ENCODE results near the gene SPOCD1.

The SPOCD1 gene

DNA sequence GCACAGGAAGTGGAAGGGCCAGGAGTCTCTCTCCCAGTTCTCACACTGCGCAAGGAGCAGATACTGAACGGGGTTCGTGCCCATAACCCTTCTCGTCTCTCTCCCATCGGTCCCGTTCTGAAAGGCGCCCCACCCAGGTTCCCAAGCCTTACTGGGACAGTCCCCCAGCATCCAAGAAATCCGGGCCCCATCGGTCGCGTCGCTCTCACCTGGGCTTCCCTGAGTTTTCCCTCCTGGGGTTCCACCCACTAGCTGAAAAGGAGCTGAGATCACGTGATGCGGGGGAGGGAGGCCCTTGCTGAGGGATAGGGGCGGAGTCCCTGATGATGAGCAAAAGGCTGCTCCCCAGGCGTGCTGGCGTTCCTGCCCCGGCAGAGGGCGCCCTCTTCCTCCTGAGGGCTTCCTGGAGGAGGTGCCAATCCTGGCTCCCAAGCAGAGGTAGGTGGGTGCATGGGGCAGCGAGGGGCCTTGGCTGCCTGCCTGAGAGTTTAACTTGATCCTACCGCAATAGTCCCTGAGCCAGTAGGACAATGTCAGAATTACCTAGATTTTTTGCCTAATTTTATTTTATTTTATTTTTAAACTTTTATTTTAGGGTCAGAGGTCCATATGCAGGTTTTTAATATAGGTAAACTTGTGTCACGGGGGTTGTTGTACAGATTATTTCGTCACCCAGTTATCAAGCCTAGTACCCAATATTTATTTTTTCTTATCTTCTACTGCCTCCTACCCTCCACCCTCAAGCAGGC is at the start of gene SPOCD1:
Gene SPOCD1, minus strand, starts transcription at position 271 of the 749 bp plus-strand sequence. CDS start 689 bp downstream, outside the sequence.
- no peak for DNase-seq (ENCODE audit: low read depth)

GRCh38 chr1:31862071-31862470 is 46.2 kb upstream of the SPOCD1 start:
- no peak for DNase-seq (ENCODE audit: low read depth)

GRCh38 chr1:31861346-31861745 is 45.5 kb upstream of the SPOCD1 start:
- DNase-seq (ENCODE audit: low read depth): no peak

DNA sequence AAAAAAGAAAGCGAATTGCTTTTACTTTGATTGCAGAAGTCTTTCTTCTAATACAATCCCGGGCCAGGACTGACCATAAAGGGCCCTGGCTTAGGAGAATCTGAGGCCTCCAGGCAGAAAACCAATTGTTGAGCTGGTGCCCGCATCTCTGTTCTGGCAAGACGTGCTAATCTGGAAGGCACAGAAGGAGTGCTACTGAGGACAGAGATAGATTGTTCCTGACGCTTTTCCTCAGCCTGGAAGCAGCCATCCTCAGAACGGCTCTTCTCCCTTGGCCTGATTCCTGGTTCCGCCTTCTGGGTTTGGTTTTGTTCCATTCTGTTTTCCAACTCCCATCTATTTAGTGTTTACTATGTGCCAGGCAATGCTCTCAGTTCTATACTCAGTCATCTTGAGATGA is 44.8 kb upstream of the SPOCD1 start:
- no peak for DNase-seq (ENCODE audit: low read depth)

DNA sequence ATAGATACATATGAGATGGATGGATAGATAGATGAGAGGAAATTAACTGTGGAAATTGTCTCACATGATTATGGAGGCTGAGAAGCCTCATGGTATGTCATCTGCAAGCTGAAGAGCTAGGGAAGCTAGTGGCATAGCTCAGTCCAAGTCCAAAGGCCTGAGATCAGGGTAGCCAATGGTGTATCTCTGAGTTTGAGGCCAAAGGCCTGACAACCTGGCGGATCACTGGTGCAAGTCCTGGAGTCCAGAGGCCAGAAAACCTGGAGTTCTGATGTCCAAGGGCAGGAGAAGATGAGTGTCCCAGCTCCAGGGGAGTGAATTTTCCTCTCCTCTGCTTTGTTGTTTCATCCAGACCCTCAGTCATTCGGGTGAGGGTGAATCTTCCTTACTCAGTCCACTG is 43.9 kb upstream of the SPOCD1 start:
- no peak for DNase-seq (ENCODE audit: low read depth)

DNA sequence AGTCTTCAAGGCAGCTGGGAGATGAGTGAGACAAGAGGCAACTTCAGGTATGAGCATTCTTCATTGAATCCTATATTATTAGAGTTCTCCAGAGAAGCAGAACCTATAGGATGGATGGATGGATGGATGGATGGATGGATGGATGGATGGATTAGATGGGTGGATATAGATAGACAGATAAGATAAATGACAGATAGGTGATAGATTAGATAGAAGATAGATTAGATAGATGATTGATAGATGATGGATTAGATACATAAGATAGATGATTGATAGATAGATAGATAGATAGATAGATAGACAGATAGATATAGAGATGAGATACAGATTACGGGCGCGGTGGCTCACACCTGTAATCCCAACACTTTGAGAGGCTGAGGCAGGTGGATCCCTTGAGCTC is 43.2 kb upstream of the SPOCD1 start:
- no peak for DNase-seq (ENCODE audit: low read depth)

DNA sequence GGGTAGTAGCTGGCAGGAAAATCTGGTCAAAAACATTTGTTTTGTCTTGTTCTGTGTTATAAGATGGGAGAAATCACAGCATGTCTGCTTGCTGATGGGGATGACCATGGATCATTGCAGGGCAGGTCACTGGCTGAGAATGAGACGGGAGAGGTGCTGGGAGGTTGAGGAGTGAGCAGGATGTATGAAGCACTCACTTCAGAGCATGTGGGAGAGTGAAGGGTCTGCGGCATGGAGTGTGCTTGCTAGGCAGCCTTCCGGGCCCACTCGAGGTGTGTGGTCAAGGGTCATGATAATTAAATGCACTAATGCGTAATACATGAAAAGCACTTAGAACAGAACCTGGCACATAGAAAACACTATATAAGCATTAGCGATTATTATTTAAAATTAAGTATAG is 42.0 kb upstream of the SPOCD1 start:
- no peak for DNase-seq (ENCODE audit: low read depth)

DNA sequence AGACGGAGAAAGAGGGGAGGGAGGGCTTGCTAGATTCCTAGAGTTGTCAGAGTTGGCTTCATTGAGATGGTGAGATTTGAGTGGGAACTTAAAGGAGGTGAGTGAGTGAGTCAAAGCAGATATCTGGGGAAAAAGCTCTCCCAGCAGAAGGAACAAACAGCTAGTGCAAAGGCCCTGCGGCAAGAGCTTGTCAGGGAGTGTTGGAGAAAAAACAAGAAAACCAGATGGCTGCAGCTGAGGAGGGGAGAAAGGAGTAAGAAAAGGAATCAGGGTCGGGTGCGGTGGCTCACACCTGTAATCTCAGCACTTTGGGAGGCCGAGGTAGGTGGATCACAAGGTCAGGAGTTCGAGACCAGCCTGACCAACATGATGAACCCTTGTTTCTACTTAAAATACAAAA is 40.3 kb upstream of the SPOCD1 start:
- no peak for DNase-seq (ENCODE audit: low read depth)

GRCh38 chr1:31855038-31855845 is 39.4 kb upstream of the SPOCD1 start:
- DNase-seq (ENCODE audit: low read depth): peak; percentile 38

DNA sequence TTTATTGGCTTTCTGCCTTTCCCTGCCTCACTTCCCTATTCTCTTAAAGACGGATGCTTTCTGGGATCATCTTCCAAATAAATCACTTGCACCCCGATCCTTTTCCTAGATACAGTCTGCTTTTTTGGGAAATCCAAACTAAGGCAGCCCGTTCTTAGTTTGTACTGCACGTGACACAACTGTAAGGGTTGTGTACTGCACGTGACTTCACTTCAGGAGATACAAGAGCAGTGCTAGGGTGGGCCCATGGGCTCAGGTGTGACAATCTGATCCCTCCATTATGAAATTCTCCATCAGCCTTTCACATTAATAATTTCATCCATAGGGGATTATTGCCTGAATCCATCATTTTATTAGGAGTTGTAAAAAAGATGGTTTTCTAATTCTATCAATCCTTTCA is 33.8 kb upstream of the SPOCD1 start:
- no peak for DNase-seq (ENCODE audit: low read depth)

DNA sequence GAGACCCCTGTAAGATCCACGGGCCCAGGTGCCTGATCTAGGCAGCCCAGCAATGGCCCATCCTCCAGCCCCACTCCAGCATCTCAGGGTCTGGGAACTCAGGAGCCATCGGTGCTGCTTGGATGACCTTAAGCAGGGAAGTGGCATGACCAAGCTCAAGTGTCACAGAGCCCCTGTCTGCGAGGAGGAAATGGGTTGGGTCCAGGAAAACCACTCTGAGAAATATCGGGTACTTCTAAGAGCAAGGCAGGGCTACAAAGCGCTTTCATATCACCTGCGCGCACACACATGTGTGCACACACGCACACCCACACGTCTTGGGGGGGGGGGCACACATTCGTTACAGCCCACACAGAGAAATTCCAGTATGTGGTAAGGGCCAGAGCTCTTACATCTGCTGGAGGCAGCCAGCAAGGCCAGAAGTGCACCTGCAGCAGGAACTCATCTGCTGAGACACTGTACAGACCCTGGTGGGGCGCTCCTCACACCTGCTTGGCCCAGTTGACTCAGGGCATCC is 32.6 kb upstream of the SPOCD1 start:
- DNase-seq (ENCODE audit: low read depth): no peak

DNA sequence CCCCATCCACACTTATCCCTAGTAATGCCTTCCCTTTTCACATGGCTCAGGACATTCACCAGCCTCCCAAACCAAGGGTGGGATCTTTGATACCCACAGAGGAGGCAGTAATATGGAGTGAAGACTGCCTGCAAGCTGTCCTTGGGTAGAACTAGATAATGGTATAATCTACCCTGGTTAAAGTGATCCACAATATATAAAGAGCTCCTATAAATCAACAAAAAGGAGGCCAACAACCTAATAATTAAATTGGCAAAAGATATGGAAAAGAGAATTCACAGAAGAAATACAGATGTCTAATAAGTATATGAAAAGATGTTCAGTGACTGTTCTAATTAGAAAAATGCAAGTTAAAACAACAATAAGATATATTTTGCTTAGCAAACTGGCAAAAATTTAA is 30.7 kb upstream of the SPOCD1 start:
- DNase-seq (ENCODE audit: low read depth): no peak

DNA sequence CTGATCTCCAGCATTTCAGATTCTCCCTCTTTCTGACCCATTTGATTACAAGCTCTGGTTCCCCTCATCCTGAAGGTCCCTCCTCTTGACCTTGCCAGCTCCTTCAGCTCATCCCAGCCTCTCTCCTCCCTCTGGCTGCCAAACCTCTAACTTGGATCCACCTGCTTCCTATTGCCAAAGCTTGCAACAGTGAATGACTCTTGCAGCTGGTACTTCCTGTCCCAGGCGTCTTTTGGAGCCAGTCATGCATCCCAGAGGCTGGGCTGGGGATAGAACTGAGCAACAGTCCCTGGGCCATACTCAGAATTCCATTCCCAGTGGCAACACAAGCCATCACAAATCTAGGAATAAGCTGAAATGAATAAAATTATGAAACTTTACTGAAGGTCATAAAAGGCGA is 27.7 kb upstream of the SPOCD1 start:
- DNase-seq (ENCODE audit: low read depth): peak; percentile 17

GRCh38 chr1:31839662-31840343 is 24.0 kb upstream of the SPOCD1 start:
- no peak for DNase-seq (ENCODE audit: low read depth)

DNA sequence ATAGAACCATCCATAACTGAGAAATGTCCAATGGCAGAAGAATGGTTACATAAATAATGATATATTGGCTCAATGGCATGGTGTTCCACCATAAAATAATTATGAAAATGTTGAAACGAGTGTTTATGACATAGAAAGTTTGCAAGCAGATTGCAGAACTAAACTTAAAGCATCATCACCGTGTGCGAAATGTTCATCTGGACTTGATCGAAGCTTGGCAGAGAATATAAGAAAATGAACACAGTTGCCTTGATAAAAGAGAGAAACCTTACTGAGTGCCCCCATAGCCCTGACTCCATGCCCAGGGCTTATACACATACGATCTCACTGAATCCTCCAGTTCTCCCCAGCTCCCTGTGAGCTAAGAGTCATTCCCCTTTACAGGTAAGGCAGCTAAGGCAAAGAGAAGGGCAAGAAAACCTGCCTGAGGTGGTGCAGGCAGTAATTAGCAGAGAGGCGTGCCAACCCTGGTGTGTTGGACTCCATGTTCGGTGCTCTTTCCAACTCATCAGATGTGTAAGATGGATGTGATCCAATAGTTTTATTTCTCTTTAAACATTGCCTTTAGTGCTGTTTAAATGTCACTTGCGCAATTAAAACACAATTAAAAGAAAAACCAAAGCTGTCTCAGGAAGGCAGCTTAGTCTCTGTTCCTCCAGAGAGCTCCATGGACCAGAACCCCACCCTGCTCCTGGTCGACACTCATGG is 21.8 kb upstream of the SPOCD1 start:
- no peak for DNase-seq (ENCODE audit: low read depth)

DNA sequence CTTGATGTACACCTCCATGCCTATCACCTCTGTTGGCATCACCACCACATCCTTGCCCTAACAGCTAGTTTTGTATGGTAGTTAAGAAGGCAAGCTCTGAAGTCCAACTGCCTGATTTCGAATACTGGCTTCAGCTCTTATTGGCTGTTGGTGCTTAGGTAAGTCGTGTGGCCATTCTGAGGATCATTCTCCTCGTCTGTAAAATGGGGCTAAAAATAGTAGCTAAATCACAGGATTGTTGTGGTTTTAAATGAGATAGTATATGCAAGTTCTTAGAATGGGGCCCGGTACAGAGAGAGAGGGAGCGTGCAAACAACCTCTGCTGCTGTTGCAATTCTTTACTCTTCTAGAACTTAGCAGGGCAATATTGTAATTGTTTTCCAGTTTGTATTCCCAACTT is 20.8 kb upstream of the SPOCD1 start:
- no peak for DNase-seq (ENCODE audit: low read depth)

- no peak for DNase-seq (ENCODE audit: low read depth)
These were observed 19.6 kb upstream of the SPOCD1 start for GRCh38 chr1:31835415-31835814.

DNA sequence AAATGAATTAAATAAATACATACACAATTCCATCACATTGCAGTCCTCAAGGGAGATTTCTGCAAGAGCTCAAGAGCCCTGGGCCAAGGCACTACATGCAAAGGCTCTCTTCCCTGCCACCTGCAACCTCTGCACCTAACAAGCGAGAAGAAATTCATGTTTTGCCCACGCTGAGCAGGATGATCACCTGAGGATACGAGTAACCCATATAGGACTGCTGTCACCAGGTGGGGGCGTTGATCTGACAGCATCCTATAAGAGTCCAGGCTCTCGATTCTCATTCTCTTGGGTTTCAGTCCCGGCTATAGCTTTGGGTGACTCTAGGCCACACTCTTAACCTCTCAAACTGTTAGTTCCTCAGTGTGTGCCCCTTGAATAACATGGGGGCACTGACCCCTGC is 18.7 kb upstream of the SPOCD1 start:
- DNase-seq (ENCODE audit: low read depth): no peak

DNA sequence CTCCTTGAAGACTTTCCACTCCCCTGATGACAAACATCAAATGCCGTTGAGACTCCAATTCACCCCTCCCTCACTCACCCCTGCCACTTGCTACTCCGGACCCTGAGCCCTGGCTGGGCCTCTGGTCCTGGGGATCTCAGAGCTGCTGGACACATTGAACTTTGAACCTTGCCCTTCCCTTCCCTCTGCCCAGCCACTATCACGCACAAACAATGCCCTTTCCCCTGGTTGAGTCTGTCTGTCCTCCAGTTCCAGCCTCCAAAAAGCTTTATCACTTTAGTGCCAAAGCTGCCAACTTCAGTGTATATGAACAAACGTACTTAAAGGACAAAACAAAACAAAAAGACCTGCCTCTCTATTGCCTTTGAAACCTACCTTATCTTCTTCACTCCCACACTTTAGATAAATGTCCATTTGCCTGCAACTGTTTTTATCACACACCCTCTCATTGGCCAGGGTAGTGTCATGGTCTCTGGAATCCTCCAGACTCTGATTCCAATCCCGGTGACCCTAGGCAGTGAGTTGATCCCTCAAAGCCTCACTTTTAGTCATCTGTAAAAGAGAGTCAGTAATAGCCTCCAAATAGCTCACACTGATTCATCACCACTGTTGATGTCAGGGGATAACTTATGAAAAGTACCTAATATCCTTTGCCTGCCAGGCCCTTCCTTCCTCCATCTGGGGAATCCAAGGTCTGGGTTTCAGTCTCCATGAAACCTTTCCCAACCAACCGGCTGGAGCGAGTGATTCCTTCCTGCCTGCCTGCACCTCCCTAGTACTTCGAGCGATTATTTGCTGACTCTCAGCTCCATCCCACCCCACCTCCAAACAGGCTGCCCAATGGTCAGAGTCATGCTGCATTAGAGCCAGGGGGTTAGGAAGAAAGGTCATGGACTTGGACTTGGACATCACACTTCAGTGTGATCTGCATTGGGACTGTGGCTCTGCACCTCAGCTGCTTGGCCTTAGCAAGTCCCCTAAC is 15.9 kb upstream of the SPOCD1 start:
- no peak for DNase-seq (ENCODE audit: low read depth)

- no peak for DNase-seq (ENCODE audit: low read depth)
These were observed 14.7 kb upstream of the SPOCD1 start for GRCh38 chr1:31830511-31830910.

DNA sequence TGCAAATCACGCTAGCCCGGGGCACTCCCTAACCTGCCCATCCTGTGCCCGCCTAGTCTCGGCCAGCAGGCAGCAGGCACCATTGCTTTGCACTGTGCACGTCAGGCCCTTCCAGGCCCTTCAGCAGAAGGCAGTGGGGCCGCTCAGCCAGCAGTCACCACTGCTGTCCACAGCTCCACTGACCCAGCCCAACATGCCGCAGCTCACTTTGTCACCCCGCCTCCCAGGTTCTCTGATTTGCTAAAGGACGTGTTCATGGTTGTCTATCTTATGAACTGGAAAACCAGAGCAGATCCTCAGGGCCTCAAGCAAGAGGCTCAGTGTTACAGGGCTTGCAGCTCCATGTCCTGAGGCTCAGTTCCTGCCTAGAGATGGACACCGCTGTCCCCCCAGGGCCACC is 14.2 kb upstream of the SPOCD1 start:
- DNase-seq (ENCODE audit: low read depth): no peak
